A172 (cell line): ENCODE results near the gene APOC1. TPM values are rescaled to one million over a fixed set of nuclear protein-coding genes. Genes with fewer than 3 reads are reported as not detected.
"Not testable (repeated sequence)": the region's sequence is repeated elsewhere in the genome, so short reads cannot be mapped to it uniquely, and the experiment has no call there.

Experiments used
- DNase-seq: peaks from one replicate; pipeline ENCODE4 v3.0.0-alpha.2; 2015; ENCODE audit warnings: low spot score
- total RNA-seq: library from RNA; depleted of rRNA; stranded (reverse); fragments of >200 nt; shearing (Covaris generic); gene quantifications from 2 replicates; pipeline ENCODE4 v1.2.3, GENCODE V29; 2014

The APOC1 gene
- total RNA-seq, 1 experiment from 2014 or later: not detected

DNA sequence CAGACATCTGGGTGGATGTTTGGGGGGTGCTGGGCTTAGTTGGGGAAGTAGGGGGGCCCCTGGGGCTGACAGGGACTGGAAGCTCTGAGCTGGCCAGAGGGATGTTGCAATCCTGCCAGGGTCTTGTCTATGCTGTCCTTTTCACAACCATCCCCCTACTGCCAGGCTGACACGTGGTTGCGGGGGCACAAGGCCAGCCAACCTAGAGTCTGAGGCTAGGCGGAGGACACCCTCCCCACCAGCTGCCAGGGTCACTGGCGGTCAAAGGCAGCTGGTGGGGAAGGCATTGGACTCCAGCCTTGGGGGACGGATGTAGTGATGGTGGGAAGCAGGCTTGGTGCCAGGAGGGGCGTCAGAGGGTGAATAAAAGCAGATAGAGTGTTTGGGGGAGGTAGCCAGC is 1.6 kb upstream of the APOC1 start:
- DNase-seq: no peak

- DNase-seq: not testable (repeated sequence)
Measured at GRCh38 chr19:44913512-44914432, 636 bp upstream of the APOC1 start.

DNA sequence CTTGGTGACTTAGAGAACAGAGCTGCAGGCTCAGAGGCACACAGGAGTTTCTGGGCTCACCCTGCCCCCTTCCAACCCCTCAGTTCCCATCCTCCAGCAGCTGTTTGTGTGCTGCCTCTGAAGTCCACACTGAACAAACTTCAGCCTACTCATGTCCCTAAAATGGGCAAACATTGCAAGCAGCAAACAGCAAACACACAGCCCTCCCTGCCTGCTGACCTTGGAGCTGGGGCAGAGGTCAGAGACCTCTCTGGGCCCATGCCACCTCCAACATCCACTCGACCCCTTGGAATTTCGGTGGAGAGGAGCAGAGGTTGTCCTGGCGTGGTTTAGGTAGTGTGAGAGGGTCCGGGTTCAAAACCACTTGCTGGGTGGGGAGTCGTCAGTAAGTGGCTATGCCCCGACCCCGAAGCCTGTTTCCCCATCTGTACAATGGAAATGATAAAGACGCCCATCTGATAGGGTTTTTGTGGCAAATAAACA is 9.9 kb downstream of the APOC1 start:
- no peak for DNase-seq

DNA sequence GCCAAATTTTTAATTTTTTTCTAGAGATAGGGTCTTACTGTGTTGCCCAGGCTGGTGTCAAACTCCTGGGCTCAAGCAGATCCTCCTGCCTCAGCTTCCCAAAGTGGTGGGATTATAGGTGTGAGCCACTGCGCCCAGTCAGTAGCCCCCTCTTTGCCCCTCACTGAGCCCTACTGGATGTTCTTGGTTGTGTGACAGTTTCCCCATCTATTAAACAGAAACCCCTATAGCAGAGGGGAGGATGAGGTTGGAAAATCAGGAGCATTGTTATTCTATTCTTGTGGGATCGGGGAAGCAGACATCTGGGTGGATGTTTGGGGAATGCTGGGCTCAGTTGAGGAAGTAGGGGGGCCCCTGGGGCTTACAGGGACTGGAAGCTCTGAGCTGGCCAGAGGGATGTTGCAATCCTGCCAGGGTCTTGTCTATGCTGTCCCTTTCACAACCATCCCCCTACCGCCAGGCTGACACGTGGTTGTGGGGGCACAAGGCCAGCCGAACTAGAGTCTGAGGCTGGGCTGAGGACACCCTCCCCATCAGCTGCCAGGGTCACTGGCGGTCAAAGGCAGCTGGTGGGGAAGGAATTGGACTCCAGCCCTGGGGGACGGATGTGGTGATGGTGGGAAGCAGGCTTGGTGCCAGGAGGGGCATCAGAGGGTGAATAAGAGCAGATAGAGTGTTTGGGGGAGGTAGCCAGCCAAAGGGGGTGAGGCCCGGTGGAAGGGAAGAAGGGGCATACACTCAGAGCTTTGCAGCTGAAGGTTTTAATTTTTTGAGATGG is 10.9 kb downstream of the APOC1 start:
- no peak for DNase-seq

DNA sequence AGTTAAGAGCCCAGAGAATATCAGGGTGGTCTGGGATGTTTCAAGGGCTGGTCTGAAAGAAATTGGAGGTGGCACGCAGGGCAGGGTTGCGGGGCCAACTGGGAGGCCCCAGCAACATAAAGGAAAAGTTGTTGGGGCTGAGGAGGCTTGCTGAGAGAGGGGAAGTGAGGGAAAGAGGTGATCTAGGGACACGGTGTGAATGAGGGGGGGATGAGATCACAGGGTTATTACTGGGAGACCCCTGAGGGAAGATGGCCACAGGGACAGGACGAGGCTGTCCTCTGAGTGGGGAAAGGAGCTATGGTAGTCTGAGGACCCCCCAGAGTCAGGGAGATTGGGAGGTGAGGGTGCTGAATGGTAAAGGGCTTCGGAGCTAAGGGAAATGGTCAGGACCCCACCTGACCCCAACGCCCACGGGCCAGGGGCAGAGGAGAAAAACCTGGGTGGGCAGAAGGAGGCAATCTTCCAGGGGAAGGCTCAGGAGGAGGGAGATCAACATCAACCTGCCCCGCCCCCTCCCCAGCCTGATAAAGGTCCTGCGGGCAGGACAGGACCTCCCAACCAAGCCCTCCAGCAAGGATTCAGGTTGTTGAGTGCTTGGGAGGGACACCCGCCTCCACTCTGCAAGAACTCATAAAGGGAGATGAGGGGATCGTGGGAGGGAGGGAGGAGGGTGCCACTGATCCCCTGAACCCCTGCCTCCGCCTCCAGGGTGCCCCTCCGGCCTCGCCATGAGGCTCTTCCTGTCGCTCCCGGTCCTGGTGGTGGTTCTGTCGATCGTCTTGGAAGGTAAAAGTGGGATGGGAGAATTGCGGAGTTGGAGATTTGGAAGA is 12.1 kb downstream of the APOC1 start:
- not testable (repeated sequence) for DNase-seq

GRCh38 chr19:44927746-44928145 is 13.3 kb downstream of the APOC1 start:
- DNase-seq: no peak

- DNase-seq: no peak
Measured at GRCh38 chr19:44930088-44930487, 15.7 kb downstream of the APOC1 start.

- DNase-seq: no peak
Measured at GRCh38 chr19:44931541-44931940, 17.1 kb downstream of the APOC1 start.

GRCh38 chr19:44939668-44940067 is 25.3 kb downstream of the APOC1 start:
- no peak for DNase-seq

DNA sequence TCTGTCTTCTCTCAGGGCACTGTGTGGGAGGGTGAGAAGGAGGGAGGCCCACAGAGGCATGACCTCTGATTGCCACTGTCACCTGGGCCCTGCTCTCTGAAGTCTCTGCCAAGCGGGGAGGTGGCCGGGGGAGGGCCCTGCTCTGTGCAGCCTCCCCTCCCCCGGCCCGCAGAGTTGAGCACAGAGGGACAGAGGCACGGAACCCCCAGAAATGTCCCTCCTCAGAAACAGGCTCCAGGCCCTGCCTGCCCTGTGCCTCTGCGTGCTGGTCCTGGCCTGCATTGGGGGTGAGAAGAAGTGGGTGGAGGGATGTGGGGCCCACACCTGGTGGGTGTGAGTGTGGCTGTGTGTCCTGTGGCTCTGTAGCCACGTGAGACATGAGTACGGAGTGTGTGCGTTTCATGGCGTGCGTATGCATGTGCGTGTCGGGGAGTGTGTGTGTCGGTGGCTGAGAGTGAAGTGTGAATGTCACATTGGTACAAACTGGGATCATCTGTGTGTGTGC is 27.7 kb downstream of the APOC1 start, which contains the start of gene APOC4:
APOC4 (plus strand) TSS at position 171 of the 505 bp plus-strand sequence; CDS start at position 212, 41 bp downstream.
- no peak for DNase-seq

- no peak for DNase-seq
Measured at GRCh38 chr19:44943801-44944249, 29.4 kb downstream of the APOC1 start.

DNA sequence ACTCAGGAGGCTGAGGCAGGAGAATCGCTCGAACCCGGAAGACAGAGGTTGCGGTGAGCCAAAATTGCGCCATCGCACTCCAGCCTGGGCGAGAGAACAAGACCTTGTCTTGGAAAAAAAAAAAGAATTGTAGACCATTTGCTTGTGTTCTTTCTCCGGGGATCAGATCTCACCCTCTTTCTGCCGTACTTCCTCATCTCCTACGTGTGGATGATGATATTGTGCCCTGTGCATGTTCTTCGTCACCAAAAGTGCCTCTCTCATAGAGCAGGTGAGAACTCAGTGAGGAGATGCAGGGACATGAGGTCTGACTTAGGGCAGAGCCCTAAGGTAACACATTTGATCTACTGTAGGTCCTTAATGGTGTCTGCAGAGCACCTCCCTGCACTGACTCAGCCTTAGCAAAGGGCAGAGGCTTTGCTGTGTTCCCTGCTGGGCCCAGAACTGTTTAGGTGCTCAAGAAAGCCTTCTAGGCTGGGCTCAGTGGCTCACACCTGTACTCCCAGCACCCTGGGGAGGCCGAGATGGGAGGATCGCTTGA is 32.7 kb downstream of the APOC1 start:
- DNase-seq: no peak

- DNase-seq: no peak
Measured at GRCh38 chr19:44948237-44948636, 33.8 kb downstream of the APOC1 start.

GRCh38 chr19:44948763-44949374 is 34.5 kb downstream of the APOC1 start:
- DNase-seq: no peak

DNA sequence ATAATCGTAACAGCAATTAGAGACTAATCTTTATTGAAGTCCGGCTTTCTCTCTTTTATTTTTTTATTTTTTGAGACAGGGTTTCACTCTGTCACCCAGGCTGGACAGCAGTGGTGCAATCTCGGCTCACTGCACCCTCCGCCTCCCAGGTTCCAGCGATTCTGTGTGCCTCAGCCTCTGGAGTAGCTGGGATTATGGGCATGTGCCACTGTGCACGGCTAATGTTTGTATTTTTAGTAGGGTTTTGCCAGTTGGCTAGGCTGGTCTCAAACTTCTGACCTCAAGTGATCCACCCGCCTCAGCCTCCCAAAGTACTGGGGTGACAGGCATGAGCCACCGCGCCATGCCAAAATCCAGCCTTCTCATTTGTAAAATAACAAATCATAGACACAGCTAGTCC is 35.1 kb downstream of the APOC1 start:
- DNase-seq: no peak

DNA sequence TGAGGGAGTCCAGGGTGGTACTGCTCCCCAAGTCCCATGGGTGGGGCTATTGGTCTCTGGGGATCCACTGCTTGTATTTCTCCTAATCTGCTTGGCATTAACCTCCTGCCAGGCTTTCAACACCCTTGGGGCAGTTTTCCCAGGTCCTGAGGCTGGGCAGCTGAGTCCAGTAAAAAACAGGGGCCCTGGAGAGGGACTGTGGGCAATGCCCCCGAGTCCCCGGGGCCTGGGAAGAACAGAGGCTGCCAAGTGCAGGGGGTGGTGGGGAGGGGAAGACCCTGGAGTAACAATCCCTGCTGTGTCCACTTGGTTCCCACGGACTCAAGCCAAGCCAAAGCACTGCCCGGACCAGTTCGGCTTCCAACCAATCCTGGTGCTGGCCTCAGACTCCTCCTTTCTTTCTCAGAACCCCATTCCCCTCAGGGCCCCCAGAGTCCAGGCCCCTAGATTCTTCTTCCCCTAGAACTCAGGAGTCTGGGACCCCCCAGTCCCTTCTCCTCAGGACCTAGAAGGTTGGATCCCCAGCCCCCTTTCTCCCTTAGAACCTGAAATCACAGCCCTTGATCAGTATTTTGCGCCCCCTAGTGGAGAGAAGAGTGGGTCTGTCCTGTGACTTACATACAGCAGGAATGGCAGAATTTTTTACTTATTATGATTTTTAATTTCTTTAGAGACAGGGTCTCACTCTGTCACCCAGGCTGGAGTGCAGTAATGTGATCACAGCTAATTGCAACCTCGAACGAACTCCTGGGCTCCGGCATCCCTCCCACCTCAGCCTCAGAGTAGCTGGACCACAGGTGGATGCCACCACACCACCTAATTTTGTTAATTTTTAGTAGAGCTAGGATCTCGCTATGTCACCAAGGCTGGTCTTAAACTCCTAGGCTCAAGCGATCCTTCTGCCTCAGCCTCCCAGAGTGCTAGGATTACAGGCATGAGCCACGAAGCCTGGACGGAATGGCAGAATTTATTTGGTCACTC is 37.1 kb downstream of the APOC1 start:
- DNase-seq: peak; percentile 50

- DNase-seq: no peak
Measured at GRCh38 chr19:44954278-44954648, 39.9 kb downstream of the APOC1 start.

DNA sequence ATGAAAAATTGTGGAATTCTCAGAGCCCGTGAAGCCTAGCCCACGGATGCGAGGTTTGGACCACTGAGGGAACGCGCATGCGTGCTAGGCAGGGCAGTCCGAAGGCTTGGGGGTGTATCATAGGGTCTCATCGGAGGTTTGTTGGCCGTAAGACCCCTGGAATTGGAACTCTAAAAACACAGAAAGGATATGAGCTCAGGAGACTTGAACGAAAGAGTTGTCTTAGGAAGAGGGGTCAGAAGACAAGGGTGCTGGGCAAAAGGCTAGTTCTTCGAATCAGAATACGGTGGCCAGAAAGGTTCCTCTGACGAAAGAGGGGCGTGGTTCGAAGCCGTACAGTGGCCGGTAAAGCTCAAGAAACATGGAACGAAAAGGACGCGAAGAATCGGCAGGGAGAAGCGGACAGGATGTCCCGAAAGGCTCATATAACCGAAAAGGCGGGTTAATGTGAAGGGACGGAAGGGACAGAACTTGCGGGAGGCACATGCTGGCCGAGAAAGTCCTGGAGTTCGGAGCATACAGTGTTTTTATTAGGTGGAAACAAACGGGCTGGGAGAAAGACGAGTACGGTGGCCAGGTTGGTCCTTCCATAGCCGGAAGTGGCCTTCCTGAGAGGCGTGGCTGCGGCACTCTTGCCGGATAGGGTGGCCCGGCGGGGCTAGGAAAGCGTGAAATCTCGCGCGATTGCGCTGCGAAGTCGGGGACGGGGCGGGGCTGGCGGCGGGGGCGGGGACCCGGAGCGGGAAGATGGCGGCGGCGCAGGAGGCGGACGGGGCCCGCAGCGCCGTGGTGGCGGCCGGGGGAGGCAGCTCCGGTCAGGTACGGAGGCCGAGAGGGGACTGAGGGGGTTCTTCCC is 40.5 kb downstream of the APOC1 start, which contains the start of gene CLPTM1:
CLPTM1 (plus strand) TSS at position 732 of the 856 bp plus-strand sequence; CDS start at position 748, 16 bp downstream.
- DNase-seq: peak; percentile 86
